HG02678 (cell line): Measurements from ENCODE around the gene CTSO.
A peak's percentile ranks its signal among the peaks of the same experiment; 100 is the strongest.
"Not testable (repeated sequence)": the region's sequence is repeated elsewhere in the genome, so short reads cannot be mapped to it uniquely, and the experiment has no call there.

Experiments used
- ATAC-seq: cut with Tn5 transposase; IDR thresholded peaks from one replicate; pipeline ENCODE4 v1.9.1; 2021; ENCODE audit warnings: mild to moderate bottlenecking, moderate library complexity; ENCODE audit not compliant: unreplicated experiment

The CTSO gene

DNA sequence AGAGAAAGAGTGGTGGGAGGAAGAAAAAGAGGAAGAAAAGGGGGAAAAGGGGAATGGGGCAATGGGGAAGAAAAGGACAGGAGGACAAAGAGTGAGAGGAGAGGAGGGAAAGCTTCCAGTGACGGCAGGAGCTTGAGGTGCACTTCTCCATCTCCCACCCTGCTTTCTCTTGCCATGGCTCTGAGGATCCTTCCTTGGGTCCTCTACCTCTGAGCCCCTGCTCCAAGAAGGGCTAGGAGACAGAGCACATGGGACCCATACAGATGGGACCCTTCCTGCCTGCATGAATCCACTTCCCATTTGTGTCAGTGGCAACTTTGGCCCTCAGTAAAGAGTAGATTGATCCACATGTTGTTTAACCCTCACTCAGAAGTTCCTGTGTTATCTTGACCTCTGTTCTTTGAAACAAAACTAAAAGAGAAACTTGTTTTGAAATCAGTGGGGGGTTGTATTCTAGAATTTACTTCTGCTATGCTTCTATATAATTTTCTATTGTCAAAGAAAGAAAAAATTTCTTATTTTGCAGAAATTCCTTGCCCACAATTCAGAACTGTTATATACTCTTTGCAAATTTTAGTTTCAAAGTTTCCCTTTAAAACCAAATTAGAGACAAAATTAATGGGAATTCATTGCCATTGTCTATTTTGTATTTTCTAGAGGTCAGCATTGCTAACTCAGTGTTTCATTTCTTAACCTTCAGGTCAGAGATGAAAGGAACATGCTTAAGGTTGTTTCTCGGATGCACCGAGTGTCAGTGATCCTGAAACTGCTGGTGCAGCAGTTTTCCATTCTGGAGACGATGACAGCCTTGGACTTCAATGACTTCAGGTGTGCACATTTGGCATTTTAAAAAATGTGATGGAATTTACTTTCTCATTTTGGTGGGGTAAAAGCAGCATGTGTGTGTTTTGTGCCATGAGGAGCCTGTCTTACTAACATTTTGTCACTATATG, 45.2 kb downstream of the CTSO start:
- ATAC-seq, result peak; percentile 82

DNA sequence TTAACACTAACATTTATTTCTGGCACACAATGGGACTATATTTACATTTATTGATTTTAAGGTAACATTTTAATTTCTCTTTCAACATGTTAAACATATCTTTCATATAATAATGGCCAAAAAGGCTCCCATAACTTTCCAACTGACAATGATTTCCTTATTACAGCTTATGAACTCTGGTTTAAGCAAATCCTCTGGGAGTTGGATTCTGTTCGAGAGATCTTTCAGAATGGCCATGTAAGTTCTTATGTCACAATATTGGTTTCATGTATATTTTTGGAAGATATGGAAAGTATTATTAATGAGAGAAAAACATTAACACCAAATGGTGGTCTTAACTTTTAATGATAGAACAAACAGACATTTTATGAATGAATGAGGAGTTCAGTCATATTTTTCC, 46.1 kb downstream of the CTSO start:
- no peak for ATAC-seq

DNA sequence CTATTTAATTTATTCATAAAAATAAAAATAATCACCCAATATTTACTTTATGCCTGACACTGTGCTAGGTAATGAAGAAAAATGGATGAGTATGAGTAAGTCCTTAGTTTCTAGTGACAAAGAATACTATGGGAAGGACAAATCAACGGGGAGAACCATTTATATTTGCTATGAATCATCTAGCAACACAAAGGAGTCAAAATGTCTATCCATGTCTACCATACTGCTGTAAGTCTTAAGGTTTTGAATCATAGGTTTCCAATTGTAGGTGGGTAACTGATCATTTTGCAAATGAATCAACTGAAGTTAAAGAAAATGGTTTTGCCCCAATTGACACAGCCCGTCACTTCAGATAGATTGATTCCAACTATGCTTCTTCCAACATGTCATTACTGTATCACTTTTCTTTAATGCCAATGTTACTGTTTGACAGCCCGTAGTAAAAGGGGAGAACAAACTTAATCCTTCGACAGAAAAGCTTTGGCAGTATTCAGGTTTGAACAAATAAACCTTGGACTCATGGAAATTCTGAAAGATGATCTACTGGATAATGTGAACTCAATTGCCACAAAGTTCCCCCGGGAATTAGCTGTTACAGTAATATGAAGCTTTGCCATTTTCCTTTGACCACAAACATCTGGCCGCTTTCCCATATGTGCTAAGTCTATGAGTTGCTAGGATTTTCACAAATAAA, 47.0 kb downstream of the CTSO start:
- ATAC-seq, result no peak

DNA sequence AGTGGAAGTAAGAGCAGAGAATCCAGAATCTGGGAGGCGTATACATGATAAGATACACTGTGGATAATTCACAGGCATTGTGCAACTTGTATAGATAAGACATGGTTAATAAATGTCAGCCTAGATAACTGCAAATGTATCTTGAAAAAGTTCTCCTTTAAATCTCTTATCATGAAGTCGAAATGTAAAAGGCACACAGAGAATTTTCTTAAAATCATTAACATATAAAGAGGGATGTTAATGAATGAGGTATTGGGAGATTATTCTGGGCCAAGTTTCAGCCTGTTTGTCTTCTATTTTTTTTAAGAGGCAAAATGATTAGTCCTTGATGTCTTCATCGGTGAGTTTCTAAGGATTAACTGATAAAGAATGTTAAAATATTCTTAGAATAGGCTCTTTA, 49.3 kb downstream of the CTSO start:
- ATAC-seq, result no peak

DNA sequence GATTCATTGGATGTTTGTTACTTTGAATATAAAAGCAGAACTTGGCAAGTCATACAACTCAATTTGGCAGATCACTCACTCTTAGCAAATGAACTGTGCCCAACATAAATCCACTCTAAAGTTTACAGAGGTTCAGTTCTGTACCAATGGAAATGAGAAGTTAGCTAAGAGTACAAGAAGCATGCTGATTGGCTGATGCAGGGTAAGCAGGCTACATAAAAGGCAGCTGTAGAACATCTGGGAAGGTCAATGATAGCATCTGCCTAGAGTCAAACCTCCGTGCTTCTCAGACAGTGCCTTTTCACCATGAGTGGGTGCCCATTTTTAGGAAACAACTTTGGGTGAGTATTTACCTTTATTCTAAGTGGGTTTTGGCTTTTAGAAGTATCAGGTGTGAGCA, 50.2 kb downstream of the CTSO start, which contains the start of gene TDO2:
TSS of gene TDO2 (plus strand) at position 244 of the 400 bp plus-strand sequence. CDS start at position 307, 63 bp downstream.
- no peak for ATAC-seq

DNA sequence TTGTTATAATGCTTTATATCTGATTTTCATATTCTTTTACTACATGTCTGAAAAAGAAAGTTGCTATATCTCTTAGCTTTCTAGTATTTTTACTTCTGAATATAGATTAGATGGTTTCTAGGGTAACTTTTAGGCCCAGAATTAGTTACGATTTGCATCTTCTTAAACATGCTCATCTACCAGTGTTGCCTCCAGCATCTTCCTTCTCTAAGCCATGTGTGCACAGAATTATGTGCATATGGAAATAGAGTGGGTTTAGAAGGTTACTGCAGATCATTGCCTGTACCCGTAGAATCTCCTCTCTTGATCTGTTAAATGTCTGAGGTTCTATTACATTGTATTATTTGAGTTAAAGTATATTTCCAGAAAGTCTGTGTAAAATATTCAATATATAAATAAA, 52.7 kb downstream of the CTSO start:
- ATAC-seq, result no peak

DNA sequence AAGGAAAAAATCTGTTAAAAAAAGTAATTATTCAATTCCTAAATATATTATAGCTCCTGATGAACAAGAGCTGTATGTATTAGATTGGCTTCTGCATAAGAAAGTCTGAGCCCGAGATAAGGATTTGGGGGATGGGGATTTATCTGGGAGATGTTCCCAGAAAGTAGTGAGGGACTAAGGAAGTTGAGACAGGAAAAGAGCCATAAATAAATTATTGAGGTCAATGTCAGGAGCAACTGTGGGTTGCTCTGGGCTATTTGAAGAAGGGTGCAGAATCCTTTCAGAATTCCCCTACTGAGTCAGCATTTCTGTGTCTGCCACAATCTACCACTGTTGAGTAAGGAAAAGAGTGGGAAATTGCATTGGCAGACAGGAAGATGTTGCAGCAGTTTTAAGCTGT, 53.3 kb downstream of the CTSO start:
- no peak for ATAC-seq

DNA sequence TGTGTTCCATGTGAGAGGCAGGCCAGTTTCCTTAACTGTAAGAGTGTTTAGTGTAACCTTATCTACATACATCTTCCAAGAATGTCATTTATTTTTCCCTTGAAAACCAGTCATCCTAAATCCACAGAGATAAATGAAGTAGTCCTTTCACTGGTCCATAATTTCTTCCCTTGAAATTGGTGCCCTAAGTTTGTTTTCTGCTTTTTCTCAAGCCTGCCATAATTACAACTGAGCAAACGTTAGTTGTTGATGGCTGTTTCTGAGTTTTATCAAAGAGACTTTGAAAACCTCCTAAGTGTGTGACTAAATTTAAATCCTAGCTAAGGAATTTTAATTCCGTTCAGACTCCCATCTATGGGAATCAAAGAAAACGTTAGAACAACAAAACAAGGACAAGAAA, 53.8 kb downstream of the CTSO start:
- ATAC-seq, result no peak

DNA sequence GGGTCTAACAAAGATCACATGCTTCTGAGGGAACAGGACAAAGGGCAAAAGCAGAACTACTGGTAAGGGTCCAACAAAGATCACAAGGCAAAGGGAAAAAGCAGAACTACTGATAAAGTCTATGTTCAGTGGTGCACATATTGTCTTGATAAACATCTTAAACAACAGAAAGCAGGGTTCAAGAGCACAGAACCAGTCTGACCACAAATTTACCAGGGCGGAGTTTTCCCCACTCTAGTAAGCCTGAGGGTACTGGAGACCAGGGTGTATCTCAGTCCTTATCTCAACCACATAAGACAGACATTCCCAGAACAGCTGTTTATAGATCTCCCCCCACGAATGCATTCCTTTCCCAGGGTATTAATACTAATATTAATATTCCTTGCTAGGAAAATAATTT, 55.3 kb downstream of the CTSO start:
- not testable (repeated sequence) for ATAC-seq

DNA sequence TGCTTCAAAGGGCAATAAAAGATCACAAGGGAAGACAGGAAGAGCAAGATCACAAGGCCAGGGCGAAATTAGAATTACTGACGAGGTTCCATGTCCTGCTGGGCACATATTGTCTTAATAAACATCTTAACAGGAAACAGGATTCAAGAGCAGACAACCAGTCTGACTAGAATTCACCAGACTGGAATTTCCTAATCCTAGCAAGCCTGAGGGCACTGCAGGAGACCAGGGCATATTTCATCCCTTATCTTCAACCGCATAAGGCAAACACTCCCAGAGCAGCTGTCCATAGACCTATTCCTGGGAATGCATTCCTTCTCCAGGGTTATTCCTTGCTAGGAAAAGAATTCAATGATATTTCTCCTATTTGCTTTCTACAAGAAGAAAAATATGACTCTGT, 62.6 kb downstream of the CTSO start:
- ATAC-seq, result no peak

DNA sequence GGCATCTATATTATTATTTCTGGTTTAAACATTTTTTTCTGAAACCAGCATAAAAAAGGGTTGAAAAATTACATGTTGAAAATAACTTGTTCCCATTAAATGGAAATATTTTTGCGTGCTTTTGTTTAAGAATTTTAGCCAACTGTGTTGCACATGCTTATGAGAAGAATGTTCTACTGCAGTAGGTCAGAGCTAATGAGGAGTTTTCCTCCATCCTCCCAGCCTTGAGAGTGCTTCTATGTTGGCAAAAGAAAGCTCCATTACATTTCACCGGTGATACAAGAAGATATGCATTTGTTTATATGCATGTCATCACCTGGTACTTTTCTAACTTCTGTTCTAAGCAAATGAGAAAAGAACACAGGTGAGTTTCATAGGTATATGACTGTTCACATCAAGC, 63.7 kb downstream of the CTSO start:
- ATAC-seq, result no peak

DNA sequence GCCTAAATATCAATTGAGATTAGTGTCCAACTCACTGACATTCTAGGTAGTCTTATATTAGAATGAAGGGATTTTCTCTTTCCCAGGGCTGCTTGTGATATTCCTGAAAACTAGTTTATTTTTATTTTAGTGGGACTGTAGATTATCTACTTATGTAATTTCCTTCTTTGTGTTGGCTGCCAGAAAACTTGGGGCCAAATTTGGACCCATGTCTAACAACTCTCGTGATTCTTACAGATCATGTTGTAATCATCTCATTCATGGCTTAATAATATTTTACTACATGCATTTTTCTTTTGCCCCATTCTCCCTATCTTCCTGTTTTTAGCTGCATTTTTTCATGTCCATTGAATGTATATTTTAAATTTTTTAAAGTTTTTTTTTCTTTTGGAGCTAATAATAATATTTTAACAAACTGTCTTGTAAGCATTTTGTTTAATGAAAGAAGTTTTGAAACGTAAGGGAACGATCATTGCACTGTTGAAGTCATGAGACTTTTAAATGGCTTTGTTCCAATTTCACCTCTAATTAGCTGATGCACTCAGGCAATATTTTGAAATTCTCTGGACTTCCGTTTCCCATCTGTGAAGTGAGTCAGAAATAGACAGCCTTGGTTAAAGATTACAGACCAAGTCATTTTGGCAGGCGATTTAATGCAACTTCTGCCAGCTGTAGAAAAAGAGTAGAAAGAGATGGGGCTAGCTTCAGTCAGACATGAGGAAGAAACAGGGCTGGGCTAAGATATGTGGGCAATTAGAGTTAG, 64.5 kb downstream of the CTSO start:
- ATAC-seq, result peak; percentile 97

DNA sequence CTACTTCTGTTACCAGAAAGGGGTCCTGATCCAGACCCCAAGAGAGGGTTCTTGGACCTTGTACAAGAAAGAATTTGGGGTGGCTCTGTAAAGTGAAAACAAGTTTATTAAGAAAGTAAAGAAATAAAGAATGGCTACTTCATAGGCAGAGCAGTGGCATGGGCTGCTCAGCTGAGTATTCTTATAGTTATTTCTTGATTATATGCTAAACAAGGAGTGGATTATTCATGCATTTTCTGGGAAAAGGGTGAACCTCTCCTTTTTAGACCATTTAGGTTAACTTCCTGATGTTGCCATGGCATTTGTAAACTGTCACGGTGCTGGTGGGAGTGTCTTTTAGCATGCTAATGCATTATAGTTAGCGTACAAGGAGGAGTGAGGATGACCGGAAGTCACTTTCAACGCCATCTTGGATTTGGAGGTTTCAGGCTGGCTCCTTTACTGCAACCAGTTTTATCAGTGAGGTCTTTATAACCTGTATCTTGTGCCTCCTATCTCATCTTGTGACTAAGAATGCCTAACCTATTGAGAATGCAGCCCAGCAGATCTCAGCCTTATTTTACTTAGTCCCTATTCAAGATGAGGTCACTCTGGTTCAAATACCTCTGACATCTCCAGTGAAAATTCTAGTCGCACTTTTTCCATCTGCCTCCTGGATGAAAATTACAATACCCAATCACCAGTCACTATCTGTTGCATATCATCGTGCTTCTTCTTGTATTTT, 65.7 kb downstream of the CTSO start:
- no peak for ATAC-seq

DNA sequence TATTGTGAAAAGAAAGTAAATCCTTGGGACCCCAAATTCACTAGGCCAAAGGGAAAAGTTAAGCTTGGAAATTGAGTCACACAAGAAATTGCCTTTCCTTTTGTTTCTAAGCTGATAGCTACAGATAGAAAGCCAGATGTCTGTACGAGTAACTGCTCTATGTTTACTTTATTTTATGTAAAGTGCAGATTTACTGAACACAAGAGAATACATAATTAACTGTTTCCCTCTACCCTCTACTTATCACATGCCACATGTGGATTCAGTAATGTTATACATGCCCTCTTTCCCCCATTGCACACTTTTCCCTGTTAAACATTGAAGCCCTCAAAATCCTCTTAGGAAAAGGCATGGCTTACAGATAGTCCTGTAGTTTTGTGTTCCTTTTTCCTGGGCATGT, 66.6 kb downstream of the CTSO start:
- ATAC-seq, result no peak

DNA sequence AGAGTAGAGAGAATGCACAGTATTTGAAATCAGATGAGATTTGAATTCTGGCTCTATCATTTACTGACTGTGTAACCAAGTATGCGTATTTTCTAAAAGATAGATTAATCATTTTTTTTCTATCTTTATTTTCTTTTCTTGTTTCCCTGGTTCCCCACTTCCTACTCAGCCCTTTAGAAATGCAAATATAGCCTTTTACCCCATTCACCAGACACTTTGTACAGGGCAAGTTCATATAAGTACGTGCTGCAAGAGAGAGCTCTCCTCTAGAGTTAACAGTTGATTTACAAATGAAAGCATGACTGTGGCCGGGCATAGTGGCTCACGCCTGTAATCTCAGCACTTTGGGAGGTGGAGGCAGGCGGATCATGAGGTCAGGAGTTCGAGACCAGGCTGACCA, 68.0 kb downstream of the CTSO start:
- no peak for ATAC-seq

DNA sequence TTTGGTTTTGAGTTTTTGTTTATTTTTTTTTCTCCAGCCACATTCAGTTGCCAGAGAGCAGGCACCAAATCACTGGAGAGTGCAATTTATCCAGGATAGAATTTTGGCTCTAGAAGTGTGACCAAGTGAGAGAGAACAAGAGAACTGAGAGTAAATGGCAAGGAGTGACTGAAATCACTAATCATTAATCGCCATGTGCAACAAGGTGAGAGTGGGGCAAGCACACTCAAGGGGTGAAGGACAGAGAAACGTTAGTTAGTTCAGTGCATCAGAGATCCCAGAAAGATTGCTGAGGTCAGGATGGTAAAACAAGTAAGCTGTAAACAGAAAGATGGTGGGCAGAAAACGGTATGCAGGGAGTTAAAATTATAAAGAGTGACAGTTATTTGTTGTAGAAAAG, 69.8 kb downstream of the CTSO start:
- no peak for ATAC-seq

DNA sequence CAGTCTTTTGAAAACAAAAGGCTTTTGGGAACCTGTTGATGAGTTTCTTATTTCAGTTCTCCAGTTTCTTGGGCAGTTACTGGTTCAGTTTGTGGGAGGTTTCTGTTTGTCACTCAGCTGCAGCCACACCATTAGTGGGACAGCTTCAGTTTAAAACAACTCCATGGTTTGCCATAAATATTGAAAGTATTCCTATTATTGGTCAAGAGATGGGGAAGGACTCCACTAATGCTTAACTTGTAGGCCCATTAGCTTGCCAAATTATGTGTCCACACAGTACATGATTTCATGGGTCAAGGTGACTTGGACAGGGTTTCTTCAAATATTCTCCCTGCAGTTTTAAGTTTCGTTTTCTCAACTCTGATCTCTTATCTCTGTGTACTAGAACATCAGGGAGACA, 72.1 kb downstream of the CTSO start:
- peak; percentile 63 for ATAC-seq

DNA sequence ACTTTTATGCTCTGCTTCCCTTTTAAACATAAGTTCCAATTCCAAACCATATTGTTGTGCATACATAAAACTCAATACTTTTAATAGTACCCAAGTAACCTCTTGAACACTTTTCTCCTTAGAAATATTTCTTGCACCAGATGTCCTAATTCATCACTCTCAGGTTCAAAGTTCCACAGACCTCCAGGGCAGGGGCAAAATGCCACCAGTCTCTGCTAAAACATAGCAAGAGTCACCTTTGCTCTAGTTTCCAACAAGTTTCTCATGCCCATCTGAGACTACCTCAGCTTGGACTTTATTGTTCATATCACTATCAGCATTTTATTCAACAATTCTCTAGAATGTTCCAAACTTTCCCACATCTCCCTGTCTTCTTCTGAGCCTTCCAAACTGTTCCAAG, 73.9 kb downstream of the CTSO start:
- no peak for ATAC-seq

DNA sequence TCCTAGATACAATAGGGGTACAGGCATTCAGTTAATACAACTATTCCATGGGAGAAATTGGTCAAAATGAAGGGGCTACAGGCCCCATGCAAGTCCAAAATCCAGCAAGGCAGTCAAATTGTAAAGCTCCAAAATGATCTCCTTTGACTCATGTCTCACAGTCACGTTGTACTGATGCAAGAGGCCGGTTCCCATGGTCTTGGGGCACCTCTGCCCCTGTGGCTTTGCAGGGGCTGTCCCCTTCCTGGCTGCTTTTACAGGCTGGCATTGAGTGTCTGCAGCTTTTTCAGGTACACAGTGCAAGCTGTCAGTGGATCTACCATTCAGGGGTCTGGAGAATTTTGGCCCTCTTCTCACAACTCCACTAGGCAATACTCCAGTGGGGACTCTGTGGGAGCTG, 75.1 kb downstream of the CTSO start:
- no peak for ATAC-seq

DNA sequence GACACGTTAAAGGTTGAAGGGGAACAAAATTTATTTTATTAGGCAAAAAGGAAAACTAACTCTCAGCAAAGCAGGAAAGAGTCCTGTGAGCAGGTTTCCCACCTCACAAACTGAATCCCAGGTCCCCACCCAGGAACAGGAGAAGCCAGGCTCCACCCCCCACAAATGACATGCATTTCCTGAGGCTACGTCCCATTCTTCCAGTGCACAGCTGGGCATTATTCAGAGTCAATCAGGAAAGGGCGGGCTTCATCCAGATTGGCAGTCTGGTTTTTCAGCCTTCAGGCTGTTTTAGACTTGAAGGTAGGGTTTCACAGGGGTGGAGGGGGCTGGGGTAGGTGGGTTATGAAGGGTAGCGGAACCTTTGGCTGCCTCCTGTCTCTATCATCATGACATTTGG, 75.7 kb downstream of the CTSO start:
- ATAC-seq, result no peak

DNA sequence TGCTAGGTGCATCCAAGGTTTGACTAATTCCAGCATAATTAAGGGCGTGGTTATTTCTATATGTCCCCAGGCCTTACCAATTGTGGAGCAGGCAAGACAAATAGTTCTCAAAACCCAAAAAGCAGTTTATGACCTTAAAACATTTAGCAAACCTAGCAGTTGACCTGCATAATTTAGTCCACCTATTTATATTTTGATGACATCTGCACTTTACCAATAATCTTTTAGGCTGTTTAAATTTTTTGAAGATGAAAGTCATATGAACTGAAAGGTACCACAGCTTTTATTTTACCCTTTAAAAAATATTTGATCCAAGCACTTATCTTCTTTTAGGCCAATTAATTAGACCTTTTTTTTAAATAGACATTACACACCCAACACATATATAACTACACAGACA, 77.8 kb downstream of the CTSO start:
- ATAC-seq, result no peak
